Activated B cell treated with CpG ODN at 0.5 μM for 24 hours (primary cell): Measurements from ENCODE around the gene SNF8. TPM values are rescaled to one million over a fixed set of nuclear protein-coding genes. Genes with fewer than 3 reads are reported as not detected.

Source experiments
- ATAC-seq: fragments of 200-7000 bp; cut with Tn5 transposase; one replicate; pipeline ENCODE4 v1.10.0; 2021; ENCODE audit warnings: low read depth, mild to moderate bottlenecking, moderate library complexity
- CTCF ChIA-PET: fragments of 350-600 bp; sonication (Branson Sonifier 250); formaldehyde crosslinking; loops from one replicate; lab custom pipeline; 2021; ENCODE audit warnings: antibody characterized with exemption; lab: Charles Lee
- POLR2A ChIA-PET: fragments of 350-600 bp; sonication (Branson Sonifier 250); formaldehyde crosslinking; loops from one replicate; lab custom pipeline; 2021; ENCODE audit warnings: antibody characterized with exemption; lab: Charles Lee
- DNase-seq: peaks from one replicate; pipeline ENCODE4 v3.0.0; 2022
- H3K27ac Mint-ChIP-seq: one replicate; pipeline ENCODE4 v1.8.0; 2020; ENCODE audit warnings: mixed read lengths
- H3K27me3 Mint-ChIP-seq: one replicate; pipeline ENCODE4 v1.8.0; 2021; ENCODE audit warnings: mixed read lengths
- H3K36me3 Mint-ChIP-seq: one replicate; pipeline ENCODE4 v1.8.0; 2021; ENCODE audit warnings: low read depth, mixed read lengths
- H3K4me1 Mint-ChIP-seq: one replicate; pipeline ENCODE4 v1.8.0; 2021; ENCODE audit warnings: mixed read lengths
- H3K4me3 Mint-ChIP-seq: one replicate; pipeline ENCODE4 v1.8.0; 2020; ENCODE audit warnings: mild to moderate bottlenecking, mixed read lengths
- H3K9me3 Mint-ChIP-seq: one replicate; pipeline ENCODE4 v1.8.0; 2020; ENCODE audit warnings: mixed read lengths
- CTCF ChIP-seq: fragments of 200-600 bp; IDR thresholded peaks from one replicate; pipeline ENCODE4 v1.8.0; 2022; ENCODE audit warnings: antibody characterized with exemption, mild to moderate bottlenecking
- intact Hi-C: fragments of 100-400 bp; cut with micrococcal nuclease; formaldehyde crosslinking; loops from one replicate; pipeline ENCODE4 v1.15.1; 2024
- total RNA-seq: library from RNA; stranded (reverse); gene quantifications from 2 replicates; pipeline ENCODE4 v1.2.3, GENCODE V29; 2022

Gene SNF8
- total RNA-seq, 1 donor from 2014 or later, result 130 TPM

GRCh38 chr17:48989100-48989499 lies 44.5 kb upstream of the SNF8 start:
- ATAC-seq (no peak), DNase-seq (no peak)
- Mint-ChIP-seq H3K4me1 (no peaks in the 10 kb centered on the region), H3K27me3 (peaks cover 35% of the 10 kb centered on the region), H3K4me3 (no peak overlapping the region), H3K9me3 (no peaks in the 10 kb centered on the region), H3K27ac (no peak overlapping the region), H3K36me3 (no peaks in the 10 kb centered on the region)
- TF ChIP-seq CTCF, result no peak
- CTCF ChIA-PET, result no interaction called here
- POLR2A ChIA-PET, result no interaction called here
- intact Hi-C loops, result no loop called here

GRCh38 chr17:48985436-48986245 lies 41.0 kb upstream of the SNF8 start:
- Mint-ChIP-seq H3K27ac (no peak overlapping the region), H3K27me3 (peaks cover 23% of the 10 kb centered on the region), H3K4me1 (no peaks in the 10 kb centered on the region), H3K36me3 (no peaks in the 10 kb centered on the region), H3K4me3 (no peak overlapping the region), H3K9me3 (peaks cover 3% of the 10 kb centered on the region)
- no peak for TF ChIP-seq CTCF
- intact Hi-C loops, result no loop called here
- DNase-seq (no peak), ATAC-seq (no peak)
- POLR2A ChIA-PET, result no interaction called here
- CTCF ChIA-PET, result no interaction called here

- Mint-ChIP-seq H3K4me1 (no peaks in the 10 kb centered on the region), H3K4me3 (no peak overlapping the region), H3K27ac (no peak overlapping the region), H3K36me3 (no peaks in the 10 kb centered on the region), H3K9me3 (peaks cover 3% of the 10 kb centered on the region), H3K27me3 (peaks cover 15% of the 10 kb centered on the region)
- ChIA-PET POLR2A (interaction anchor here (0.6 kb wide), 1 partner anchor 1166 kb away, joined by 3 read pairs; no protein-coding TSS in a partner anchor), CTCF (no interaction called here)
- intact Hi-C loops, result no loop called here
- TF ChIP-seq CTCF, result no peak
- no peak for DNase-seq
- ATAC-seq, result no peak
These were observed 37.4 kb upstream of the SNF8 start for GRCh38 chr17:48981927-48982539.

GRCh38 chr17:48973806-48974205 lies 29.2 kb upstream of the SNF8 start:
- ChIA-PET POLR2A (interaction anchor here (0.8 kb wide), 1 partner anchor 29 kb away, joined by 4 read pairs; the partner anchor contains the start of gene SNF8), CTCF (interaction anchor here (0.6 kb wide), 1 partner anchor 299 kb away, joined by 3 read pairs; no protein-coding TSS in a partner anchor)
- no peak for TF ChIP-seq CTCF
- intact Hi-C loops, result no loop called here
- H3K27ac Mint-ChIP-seq, result no peak overlapping the region
- H3K4me1 Mint-ChIP-seq, result no peaks in the 10 kb centered on the region
- H3K36me3 Mint-ChIP-seq, result no peaks in the 10 kb centered on the region
- no peak for DNase-seq
- no peak for ATAC-seq
- H3K4me3 Mint-ChIP-seq, result no peak overlapping the region
- H3K27me3 Mint-ChIP-seq, result peaks cover 41% of the 10 kb centered on the region
- no peaks in the 10 kb centered on the region for H3K9me3 Mint-ChIP-seq

- Mint-ChIP-seq H3K4me3 (no peak overlapping the region), H3K9me3 (no peaks in the 10 kb centered on the region), H3K27me3 (peaks cover 44% of the 10 kb centered on the region), H3K36me3 (no peaks in the 10 kb centered on the region), H3K4me1 (no peaks in the 10 kb centered on the region), H3K27ac (no peak overlapping the region)
- no peak for TF ChIP-seq CTCF
- POLR2A ChIA-PET, result no interaction called here
- CTCF ChIA-PET, result interaction anchor here (0.6 kb wide), 1 partner anchor 104 kb away, joined by 3 read pairs; no protein-coding TSS in a partner anchor
- ATAC-seq (no peak), DNase-seq (no peak)
- intact Hi-C loops, result no loop called here
These were observed 28.1 kb upstream of the SNF8 start for GRCh38 chr17:48972749-48973097.
